Kasumi-1 (cell line): ENCODE data around the gene GPSM1.
"Not testable (repeated sequence)": the region's sequence is repeated elsewhere in the genome, so short reads cannot be mapped to it uniquely, and the experiment has no call there.

Experiments
- DNase-seq, 2 experiments: peaks; one replicate each; lab custom pipeline; 2025; lab: John Stamatoyannopoulos, UW

The GPSM1 gene

GRCh38 chr9:136345281-136346156 lies 18.2 kb downstream of the GPSM1 start:
- no peak for DNase-seq

GRCh38 chr9:136346157-136346481 lies 18.8 kb downstream of the GPSM1 start:
- DNase-seq: no peak

GRCh38 chr9:136346927-136347465 lies 19.7 kb downstream of the GPSM1 start:
- DNase-seq: no peak

- DNase-seq: no peak
Observed at GRCh38 chr9:136347472-136348256, 20.3 kb downstream of the GPSM1 start.

GRCh38 chr9:136348691-136349090 lies 21.4 kb downstream of the GPSM1 start:
- DNase-seq: no peak

GRCh38 chr9:136349546-136349945 lies 22.2 kb downstream of the GPSM1 start:
- no peak for DNase-seq

GRCh38 chr9:136351252-136351800 lies 24.0 kb downstream of the GPSM1 start:
- DNase-seq: no peak

- DNase-seq: not testable (repeated sequence)
Observed at GRCh38 chr9:136351868-136352267, 24.5 kb downstream of the GPSM1 start.

- no peak for DNase-seq
Observed at GRCh38 chr9:136352682-136353081, 25.3 kb downstream of the GPSM1 start.

- no peak for DNase-seq
Observed at GRCh38 chr9:136353088-136353487, 25.7 kb downstream of the GPSM1 start.

- no peak for DNase-seq
Observed at GRCh38 chr9:136353757-136354488, 26.6 kb downstream of the GPSM1 start.

GRCh38 chr9:136354592-136355085 lies 27.3 kb downstream of the GPSM1 start:
- no peak for DNase-seq

GRCh38 chr9:136355616-136356557 lies 28.5 kb downstream of the GPSM1 start:
- no peak for DNase-seq

GRCh38 chr9:136357202-136357725 lies 29.9 kb downstream of the GPSM1 start:
- DNase-seq: no peak

GRCh38 chr9:136358016-136358415 lies 30.7 kb downstream of the GPSM1 start:
- no peak for DNase-seq

- DNase-seq: no peak
Observed at GRCh38 chr9:136358888-136359287, 31.5 kb downstream of the GPSM1 start.

GRCh38 chr9:136359774-136360718 lies 32.7 kb downstream of the GPSM1 start:
- no peak for DNase-seq

- DNase-seq: no peak
Observed at GRCh38 chr9:136361047-136361753, 33.9 kb downstream of the GPSM1 start.
